GM12874 (cell line): Measurements from ENCODE around the gene PRSS21.

ENCODE experiments used
- TF ChIP-seq, protein P1 (sequence below): IDR thresholded peaks from 2 replicates; pipeline ENCODE4 v1.5.1; 2011; ENCODE audit warnings: low read depth, mild to moderate bottlenecking, control low read depth, low read length, moderate library complexity; ENCODE audit not compliant: insufficient read depth

PRSS21 gene

GRCh38 chr16:2839650-2840450, 22.8 kb downstream of the PRSS21 start:
- TF ChIP-seq, protein P1, sequence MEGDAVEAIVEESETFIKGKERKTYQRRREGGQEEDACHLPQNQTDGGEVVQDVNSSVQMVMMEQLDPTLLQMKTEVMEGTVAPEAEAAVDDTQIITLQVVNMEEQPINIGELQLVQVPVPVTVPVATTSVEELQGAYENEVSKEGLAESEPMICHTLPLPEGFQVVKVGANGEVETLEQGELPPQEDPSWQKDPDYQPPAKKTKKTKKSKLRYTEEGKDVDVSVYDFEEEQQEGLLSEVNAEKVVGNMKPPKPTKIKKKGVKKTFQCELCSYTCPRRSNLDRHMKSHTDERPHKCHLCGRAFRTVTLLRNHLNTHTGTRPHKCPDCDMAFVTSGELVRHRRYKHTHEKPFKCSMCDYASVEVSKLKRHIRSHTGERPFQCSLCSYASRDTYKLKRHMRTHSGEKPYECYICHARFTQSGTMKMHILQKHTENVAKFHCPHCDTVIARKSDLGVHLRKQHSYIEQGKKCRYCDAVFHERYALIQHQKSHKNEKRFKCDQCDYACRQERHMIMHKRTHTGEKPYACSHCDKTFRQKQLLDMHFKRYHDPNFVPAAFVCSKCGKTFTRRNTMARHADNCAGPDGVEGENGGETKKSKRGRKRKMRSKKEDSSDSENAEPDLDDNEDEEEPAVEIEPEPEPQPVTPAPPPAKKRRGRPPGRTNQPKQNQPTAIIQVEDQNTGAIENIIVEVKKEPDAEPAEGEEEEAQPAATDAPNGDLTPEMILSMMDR: no peak

DNA sequence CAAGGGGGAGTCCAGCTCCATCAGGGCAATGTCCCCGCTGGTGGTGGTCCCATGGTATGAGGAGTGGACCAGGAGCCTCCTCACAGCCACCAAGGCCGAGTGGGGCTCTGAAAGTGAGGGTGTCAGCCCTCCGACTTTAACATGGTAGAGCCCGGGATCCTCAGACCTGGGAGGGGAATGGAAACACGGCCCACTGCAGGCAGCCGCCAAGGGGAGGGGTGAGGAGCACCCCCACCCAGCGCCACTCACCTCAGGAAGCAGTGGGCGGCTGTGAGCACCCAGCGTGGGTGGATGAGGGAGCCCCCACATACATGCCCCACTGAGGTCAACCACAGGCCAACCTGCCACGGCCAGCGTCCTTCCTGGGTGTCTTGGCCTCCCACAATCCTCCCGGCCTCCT, 23.9 kb downstream of the PRSS21 start:
- TF ChIP-seq, protein P1: no peak

- TF ChIP-seq, protein P1: no peak
Observed at GRCh38 chr16:2841606-2842339, 24.7 kb downstream of the PRSS21 start.

GRCh38 chr16:2842340-2843000, 25.4 kb downstream of the PRSS21 start:
- TF ChIP-seq, protein P1: peak; percentile 63

- TF ChIP-seq, protein P1: no peak
Observed at GRCh38 chr16:2843526-2843925, 26.5 kb downstream of the PRSS21 start.

- TF ChIP-seq, protein P1: no peak
Observed at GRCh38 chr16:2845116-2845515, 28.1 kb downstream of the PRSS21 start.
